GM12872 (cell line): ENCODE data around the gene ALLC.

Source experiments
- TF ChIP-seq, protein P1 (sequence below): IDR thresholded peaks from 3 replicates; pipeline ENCODE4 v1.5.1; 2011; ENCODE audit warnings: low read depth, mild to moderate bottlenecking, low read length, moderate library complexity; ENCODE audit not compliant: insufficient read depth

ALLC gene

DNA sequence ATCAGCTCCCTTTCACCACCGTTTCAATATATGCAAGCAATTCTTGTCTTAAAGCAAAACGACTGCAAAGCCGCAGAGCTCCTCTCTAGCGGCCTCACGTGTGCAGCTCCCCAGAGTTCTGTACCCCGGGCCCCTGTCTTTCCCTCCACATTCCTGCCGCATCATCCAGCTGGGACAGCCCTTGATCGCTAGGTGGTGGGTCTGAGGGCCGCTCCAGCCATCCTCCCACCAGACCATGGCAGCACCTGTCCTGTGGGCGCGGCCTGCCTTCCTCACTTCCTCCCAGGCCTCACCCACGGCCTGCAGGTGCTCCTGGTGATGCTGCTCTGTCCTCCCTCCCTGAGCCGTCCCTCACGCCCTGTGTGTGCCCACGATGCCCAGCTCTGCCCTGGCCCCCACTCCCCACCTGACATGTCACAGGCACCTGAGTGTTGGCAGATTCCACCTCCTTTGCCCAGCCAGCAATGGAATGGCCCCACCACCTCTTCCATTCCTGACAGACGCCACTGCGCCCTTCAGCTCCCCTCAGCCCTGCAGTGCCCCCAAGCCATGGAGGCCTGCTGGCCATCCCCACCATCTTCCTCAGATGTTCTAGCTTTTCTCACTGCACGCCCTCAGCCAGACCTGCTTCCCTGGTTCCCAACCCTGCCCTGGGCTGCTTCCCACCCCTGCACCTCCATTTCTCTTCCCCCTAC is 15.3 kb upstream of the ALLC start:
- TF ChIP-seq, protein P1, sequence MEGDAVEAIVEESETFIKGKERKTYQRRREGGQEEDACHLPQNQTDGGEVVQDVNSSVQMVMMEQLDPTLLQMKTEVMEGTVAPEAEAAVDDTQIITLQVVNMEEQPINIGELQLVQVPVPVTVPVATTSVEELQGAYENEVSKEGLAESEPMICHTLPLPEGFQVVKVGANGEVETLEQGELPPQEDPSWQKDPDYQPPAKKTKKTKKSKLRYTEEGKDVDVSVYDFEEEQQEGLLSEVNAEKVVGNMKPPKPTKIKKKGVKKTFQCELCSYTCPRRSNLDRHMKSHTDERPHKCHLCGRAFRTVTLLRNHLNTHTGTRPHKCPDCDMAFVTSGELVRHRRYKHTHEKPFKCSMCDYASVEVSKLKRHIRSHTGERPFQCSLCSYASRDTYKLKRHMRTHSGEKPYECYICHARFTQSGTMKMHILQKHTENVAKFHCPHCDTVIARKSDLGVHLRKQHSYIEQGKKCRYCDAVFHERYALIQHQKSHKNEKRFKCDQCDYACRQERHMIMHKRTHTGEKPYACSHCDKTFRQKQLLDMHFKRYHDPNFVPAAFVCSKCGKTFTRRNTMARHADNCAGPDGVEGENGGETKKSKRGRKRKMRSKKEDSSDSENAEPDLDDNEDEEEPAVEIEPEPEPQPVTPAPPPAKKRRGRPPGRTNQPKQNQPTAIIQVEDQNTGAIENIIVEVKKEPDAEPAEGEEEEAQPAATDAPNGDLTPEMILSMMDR = no peak

DNA sequence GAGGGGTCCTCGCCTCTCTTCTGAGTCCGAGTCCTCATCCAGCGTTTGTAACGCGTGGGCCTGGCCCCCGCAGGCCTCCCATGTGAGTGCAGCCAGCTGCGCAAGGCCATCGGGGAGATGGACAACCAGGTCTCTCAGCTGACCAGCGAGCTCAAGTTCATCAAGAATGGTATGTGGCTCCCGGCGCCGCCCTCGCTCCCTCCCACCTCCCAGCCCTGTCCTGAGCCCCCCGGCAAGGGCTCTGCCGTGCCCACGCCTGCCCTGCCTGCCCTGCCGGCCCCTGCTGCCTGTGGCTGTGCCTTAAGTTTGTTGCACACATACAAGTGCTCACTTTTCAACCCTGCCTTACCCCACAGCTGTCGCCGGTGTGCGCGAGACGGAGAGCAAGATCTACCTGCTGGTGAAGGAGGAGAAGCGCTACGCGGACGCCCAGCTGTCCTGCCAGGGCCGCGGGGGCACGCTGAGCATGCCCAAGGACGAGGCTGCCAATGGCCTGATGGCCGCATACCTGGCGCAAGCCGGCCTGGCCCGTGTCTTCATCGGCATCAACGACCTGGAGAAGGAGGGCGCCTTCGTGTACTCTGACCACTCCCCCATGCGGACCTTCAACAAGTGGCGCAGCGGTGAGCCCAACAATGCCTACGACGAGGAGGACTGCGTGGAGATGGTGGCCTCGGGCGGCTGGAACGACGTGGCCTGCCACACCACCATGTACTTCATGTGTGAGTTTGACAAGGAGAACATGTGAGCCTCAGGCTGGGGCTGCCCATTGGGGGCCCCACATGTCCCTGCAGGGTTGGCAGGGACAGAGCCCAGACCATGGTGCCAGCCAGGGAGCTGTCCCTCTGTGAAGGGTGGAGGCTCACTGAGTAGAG is 14.4 kb upstream of the ALLC start:
- TF ChIP-seq, protein P1 = no peak

DNA sequence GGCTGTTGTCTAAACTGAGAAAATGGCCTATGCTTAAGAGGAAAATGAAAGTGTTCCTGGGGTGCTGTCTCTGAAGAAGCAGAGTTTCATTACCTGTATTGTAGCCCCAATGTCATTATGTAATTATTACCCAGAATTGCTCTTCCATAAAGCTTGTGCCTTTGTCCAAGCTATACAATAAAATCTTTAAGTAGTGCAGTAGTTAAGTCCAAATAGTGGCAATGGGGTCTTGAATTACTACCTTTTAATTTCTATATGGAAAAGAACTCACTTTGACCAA is 13.8 kb upstream of the ALLC start:
- TF ChIP-seq, protein P1 = no peak

DNA sequence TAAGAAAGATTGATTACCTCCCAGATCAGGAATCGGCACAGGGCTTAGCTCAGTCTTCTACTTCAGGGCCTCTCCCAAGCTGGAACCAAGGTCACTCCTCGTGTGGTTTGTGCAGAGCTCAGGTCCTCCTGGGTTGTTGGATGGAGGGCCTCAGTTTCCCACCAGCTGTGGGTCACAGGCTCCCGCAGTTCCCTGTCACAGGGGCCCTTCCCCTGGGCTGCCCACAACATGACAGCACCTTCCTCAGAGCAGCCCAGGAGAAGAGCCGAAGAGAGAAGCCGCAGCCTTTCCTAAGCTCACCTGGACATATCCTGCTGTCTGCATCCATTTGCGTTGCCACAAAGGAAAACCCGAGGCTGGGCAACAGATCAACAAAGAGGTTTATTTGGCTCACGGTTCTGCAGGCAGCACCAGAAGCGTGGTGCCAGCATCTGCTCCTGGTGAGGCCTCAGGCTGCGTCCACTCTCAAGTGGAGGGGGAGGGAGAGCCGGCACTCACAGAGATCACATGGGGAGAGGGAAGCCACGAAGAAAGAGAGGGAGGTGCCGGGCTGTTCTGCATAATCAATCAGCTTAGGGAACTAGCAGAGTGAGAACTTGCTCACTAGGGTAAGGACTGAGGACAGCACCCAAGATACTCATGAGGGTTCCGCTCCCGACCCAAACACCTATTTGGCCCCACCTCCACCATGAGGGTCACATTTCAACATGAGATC is 13.0 kb upstream of the ALLC start:
- TF ChIP-seq, protein P1 = no peak

DNA sequence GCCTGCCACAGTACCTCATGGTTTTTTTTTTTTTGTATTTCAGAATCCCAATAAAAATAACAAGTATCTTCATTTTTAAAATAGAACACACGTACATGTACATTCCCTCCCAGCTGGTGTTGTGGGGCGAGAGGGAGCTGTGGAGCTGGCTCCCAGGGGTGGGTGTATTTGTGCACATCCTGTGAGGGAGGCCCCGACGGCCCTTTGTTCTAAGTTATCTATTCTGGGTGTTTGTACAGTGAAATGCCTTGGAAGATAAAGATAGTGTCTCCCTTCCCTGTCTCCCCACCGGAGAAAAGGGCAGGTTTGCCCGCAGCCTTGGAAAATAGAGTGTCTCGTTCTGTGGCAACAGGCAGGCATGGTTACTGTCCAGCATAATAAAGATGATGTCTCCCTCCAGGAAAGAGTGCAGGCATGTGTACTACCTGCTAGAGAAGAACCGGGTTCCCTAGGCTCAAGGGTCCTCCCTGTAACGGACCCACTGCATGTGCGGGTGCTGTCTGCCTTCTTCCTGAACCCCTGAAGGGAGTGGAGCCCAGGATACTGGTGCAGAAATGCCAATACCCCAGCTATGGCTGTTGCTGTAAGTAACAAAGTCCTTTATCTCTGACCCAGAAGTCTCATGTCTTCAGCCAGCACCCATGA is 12.1 kb upstream of the ALLC start:
- TF ChIP-seq, protein P1 = no peak

DNA sequence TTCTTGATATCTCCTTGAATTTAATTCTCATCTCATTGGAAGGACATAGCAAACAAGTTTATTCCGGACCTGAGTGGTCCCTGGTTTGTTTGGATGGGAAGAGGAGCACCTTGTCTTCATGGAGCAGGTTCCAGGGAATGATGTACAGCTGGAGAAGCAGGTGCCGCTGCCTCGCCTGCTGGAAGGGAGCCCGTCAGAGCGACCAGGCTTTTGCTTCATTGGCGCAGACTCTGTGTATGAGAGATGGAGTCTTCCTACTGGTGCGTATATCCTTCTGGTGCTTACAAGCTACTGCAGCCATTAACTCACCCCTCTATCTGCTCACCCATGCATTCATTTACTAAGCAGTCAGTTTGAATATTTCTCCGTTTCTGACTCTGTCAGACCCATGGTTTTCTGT is 11.6 kb upstream of the ALLC start:
- TF ChIP-seq, protein P1 = no peak

DNA sequence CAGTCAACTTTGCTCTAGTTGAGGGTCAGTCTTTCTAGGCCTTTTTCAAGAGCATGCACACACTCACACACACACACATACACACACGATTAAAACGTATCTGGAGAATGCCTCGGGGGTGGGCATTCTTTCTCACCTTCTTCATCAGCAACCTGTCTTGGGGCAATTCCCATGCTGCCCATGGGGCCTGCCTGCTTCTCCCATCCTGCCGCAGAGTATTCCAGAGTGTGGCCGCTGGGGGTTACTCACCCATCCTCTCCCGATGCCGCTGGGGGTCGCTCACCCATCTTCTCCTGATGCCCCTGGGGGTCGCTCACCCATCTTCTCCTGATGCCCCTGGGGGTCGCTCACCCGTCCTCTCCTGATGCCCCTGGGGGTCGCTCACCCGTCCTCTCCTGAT is 10.8 kb upstream of the ALLC start:
- TF ChIP-seq, protein P1 = no peak
